ENCODE data around the gene PPARA. TPM values are rescaled to one million over a fixed set of nuclear protein-coding genes. Genes with fewer than 3 reads are reported as not detected.

PPARA gene
- total RNA-seq, 1 experiment from 2014 or later, result 14.5 TPM

GRCh38 chr22:46226577-46226976 lies 76.3 kb downstream of the PPARA start:
- Histone ChIP-seq H3K79me2 (ENCODE audit: insufficient read depth, low read length) (no peaks in the 10 kb centered on the region), H2AFZ (ENCODE audit: low read depth, low read length, poor library complexity, severe bottlenecking) (no peak overlapping the region), H3K36me3 (ENCODE audit: control insufficient read depth in 1 of 2, insufficient read depth in 2 of 2, low read length in 2 of 2) (no peaks in the 10 kb centered on the region), H3K9ac (ENCODE audit: low read length) (no peak overlapping the region), H3K27me3 (ENCODE audit: insufficient read depth, low read length) (no peaks in the 10 kb centered on the region), H3K9me2 (ENCODE audit: insufficient read depth) (no peaks in the 10 kb centered on the region), H3K4me2 (ENCODE audit: low read length) (no peak overlapping the region), H3K4me1 (ENCODE audit: control insufficient read depth in 1 of 2, insufficient read depth in 2 of 2, low read length in 2 of 2) (no peaks in the 10 kb centered on the region), H3K27ac (ENCODE audit: low read depth, low read length) (no peak overlapping the region), H3K9me3 (ENCODE audit: control insufficient read depth in 1 of 2, insufficient read depth in 1 of 2, low read depth in 1 of 2, low read length in 2 of 2) (no peaks in the 10 kb centered on the region), H4K20me1 (ENCODE audit: insufficient read depth) (no peaks in the 10 kb centered on the region), H3K4me3 (replicated peaks in 1 of 2; ENCODE audit: low read depth in 1 of 2, low read length in 2 of 2) (no peak overlapping the region)
- no peak for DNase-seq (ENCODE audit: low read depth, low spot score)
- TF ChIP-seq CEBPB (IDR thresholded peaks at IDR 0.05; ENCODE audit: low read depth) (no peak), POLR2A (IDR thresholded peaks at IDR 0.05; ENCODE audit: borderline replicate concordance, extremely low read depth, insufficient read depth, insufficient read length) (no peak), EGR1 (IDR thresholded peaks at IDR 0.05; ENCODE audit: low read depth) (no peak)
- TF ChIP-seq, protein P1, sequence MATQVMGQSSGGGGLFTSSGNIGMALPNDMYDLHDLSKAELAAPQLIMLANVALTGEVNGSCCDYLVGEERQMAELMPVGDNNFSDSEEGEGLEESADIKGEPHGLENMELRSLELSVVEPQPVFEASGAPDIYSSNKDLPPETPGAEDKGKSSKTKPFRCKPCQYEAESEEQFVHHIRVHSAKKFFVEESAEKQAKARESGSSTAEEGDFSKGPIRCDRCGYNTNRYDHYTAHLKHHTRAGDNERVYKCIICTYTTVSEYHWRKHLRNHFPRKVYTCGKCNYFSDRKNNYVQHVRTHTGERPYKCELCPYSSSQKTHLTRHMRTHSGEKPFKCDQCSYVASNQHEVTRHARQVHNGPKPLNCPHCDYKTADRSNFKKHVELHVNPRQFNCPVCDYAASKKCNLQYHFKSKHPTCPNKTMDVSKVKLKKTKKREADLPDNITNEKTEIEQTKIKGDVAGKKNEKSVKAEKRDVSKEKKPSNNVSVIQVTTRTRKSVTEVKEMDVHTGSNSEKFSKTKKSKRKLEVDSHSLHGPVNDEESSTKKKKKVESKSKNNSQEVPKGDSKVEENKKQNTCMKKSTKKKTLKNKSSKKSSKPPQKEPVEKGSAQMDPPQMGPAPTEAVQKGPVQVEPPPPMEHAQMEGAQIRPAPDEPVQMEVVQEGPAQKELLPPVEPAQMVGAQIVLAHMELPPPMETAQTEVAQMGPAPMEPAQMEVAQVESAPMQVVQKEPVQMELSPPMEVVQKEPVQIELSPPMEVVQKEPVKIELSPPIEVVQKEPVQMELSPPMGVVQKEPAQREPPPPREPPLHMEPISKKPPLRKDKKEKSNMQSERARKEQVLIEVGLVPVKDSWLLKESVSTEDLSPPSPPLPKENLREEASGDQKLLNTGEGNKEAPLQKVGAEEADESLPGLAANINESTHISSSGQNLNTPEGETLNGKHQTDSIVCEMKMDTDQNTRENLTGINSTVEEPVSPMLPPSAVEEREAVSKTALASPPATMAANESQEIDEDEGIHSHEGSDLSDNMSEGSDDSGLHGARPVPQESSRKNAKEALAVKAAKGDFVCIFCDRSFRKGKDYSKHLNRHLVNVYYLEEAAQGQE (IDR thresholded peaks at IDR 0.05; ENCODE audit: low read depth), result no peak
- TF ChIP-seq, protein P2, sequence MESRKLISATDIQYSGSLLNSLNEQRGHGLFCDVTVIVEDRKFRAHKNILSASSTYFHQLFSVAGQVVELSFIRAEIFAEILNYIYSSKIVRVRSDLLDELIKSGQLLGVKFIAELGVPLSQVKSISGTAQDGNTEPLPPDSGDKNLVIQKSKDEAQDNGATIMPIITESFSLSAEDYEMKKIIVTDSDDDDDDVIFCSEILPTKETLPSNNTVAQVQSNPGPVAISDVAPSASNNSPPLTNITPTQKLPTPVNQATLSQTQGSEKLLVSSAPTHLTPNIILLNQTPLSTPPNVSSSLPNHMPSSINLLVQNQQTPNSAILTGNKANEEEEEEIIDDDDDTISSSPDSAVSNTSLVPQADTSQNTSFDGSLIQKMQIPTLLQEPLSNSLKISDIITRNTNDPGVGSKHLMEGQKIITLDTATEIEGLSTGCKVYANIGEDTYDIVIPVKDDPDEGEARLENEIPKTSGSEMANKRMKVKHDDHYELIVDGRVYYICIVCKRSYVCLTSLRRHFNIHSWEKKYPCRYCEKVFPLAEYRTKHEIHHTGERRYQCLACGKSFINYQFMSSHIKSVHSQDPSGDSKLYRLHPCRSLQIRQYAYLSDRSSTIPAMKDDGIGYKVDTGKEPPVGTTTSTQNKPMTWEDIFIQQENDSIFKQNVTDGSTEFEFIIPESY (IDR thresholded peaks at IDR 0.05; ENCODE audit: extremely low read depth, insufficient replicate concordance, low read length), result no peak
- TF ChIP-seq, protein P3, sequence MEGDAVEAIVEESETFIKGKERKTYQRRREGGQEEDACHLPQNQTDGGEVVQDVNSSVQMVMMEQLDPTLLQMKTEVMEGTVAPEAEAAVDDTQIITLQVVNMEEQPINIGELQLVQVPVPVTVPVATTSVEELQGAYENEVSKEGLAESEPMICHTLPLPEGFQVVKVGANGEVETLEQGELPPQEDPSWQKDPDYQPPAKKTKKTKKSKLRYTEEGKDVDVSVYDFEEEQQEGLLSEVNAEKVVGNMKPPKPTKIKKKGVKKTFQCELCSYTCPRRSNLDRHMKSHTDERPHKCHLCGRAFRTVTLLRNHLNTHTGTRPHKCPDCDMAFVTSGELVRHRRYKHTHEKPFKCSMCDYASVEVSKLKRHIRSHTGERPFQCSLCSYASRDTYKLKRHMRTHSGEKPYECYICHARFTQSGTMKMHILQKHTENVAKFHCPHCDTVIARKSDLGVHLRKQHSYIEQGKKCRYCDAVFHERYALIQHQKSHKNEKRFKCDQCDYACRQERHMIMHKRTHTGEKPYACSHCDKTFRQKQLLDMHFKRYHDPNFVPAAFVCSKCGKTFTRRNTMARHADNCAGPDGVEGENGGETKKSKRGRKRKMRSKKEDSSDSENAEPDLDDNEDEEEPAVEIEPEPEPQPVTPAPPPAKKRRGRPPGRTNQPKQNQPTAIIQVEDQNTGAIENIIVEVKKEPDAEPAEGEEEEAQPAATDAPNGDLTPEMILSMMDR (IDR thresholded peaks at IDR 0.05 in 2 of 3, conservative IDR thresholded peaks at IDR 0.05 in 1 of 3; ENCODE audit: borderline replicate concordance in 1 of 3, insufficient read depth in 1 of 3, low read depth in 2 of 3, low read length in 2 of 3), result no peak
- CTCF ChIA-PET, result no interaction called here
- intact Hi-C loops (cut with micrococcal nuclease), result no loop called here
- no peak for ATAC-seq
- no TSS peak for BruUV-seq (replicated peaks)
- RAD21 ChIA-PET (ENCODE audit: low non-redundant PET in 1 of 2, low total read pairs in 2 of 2, uncharacterized antibody in 2 of 2, unreplicated experiment in 2 of 2), result no interaction called here
- POLR2A ChIA-PET, result no interaction called here
